PC-3 (cell line): ENCODE measurements around the gene PHF2.

Experiments
- EZH2 ChIP-seq: fragments of 300-600 bp; sonication (generic); IDR thresholded peaks from one replicate; pipeline ENCODE4 v1.6.1; 2017; ENCODE audit warnings: antibody characterized with exemption, mild to moderate bottlenecking, low read length; ENCODE audit not compliant: unreplicated experiment
- EZH2phosphoT487 ChIP-seq: fragments of 300-600 bp; sonication (generic); IDR thresholded peaks from 2 replicates; pipeline ENCODE4 v1.6.1; 2018; ENCODE audit warnings: mild to moderate bottlenecking, antibody characterized with exemption, low read length, borderline replicate concordance
- TF ChIP-seq, protein P1 (sequence below): fragments of 300-600 bp; sonication (generic); conservative IDR thresholded peaks from 2 replicates; pipeline ENCODE4 v1.5.1; 2017; ENCODE audit warnings: antibody characterized with exemption, low read depth, mild to moderate bottlenecking, low read length

DNA sequence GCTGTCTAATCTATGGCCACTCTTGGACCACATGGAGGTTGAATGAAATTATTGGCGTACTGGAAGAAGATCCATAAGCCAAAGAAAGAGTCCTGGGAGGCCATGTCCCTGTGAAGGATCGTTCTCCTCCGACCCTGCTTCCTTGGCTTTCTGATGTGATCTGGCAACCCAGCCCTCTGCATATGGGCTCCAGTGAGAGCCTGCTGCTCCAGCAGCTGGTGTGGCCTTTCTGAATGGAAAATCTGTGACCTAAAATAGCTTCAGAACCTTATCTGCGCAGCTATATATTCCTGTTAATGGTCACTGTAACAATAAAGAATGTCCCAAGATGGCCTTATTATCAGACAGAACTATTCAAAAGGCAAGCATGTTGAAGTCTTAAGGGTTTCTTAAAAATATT is 40.2 kb upstream of the PHF2 start:
- TF ChIP-seq, protein P1, sequence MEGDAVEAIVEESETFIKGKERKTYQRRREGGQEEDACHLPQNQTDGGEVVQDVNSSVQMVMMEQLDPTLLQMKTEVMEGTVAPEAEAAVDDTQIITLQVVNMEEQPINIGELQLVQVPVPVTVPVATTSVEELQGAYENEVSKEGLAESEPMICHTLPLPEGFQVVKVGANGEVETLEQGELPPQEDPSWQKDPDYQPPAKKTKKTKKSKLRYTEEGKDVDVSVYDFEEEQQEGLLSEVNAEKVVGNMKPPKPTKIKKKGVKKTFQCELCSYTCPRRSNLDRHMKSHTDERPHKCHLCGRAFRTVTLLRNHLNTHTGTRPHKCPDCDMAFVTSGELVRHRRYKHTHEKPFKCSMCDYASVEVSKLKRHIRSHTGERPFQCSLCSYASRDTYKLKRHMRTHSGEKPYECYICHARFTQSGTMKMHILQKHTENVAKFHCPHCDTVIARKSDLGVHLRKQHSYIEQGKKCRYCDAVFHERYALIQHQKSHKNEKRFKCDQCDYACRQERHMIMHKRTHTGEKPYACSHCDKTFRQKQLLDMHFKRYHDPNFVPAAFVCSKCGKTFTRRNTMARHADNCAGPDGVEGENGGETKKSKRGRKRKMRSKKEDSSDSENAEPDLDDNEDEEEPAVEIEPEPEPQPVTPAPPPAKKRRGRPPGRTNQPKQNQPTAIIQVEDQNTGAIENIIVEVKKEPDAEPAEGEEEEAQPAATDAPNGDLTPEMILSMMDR = no peak
- no peak for TF ChIP-seq EZH2
- no peak for TF ChIP-seq EZH2phosphoT487
